B cell (primary cell): Measurements from ENCODE around the gene SLC48A1. TPM values are rescaled to one million over a fixed set of nuclear protein-coding genes. Genes with fewer than 3 reads are reported as not detected.

Source experiments
- ATAC-seq: fragments of 200-7000 bp; cut with Tn5 transposase; one replicate; pipeline ENCODE4 v1.10.0; 2021; ENCODE audit warnings: low read depth, mild to moderate bottlenecking, moderate number of reproducible peaks, moderate library complexity
- CTCF ChIA-PET: fragments of 350-600 bp; sonication (Branson Sonifier 250); formaldehyde crosslinking; loops from one replicate; lab custom pipeline; 2021; ENCODE audit warnings: antibody characterized with exemption, inconsistent platforms; lab: Charles Lee
- POLR2A ChIA-PET: fragments of 350-600 bp; sonication (Branson Sonifier 250); formaldehyde crosslinking; loops from one replicate; lab custom pipeline; 2021; ENCODE audit warnings: antibody characterized with exemption; lab: Charles Lee
- DNase-seq: peaks from one replicate; pipeline ENCODE4 v3.0.0; 2013
- H2AFZ ChIP-seq: 2 replicates; pipeline ENCODE4 v1.6.1; 2012; ENCODE audit warnings: mild to moderate bottlenecking, low read depth, low read length; ENCODE audit not compliant: insufficient read depth, poor library complexity, severe bottlenecking
- H3K27ac ChIP-seq, 2 donors: 1 replicate in 1 of 2; 2 replicates in 1 of 2; pipeline ENCODE4 v1.5.1; 2012 to 2013; ENCODE audit warnings: low read length in 2 of 2, mild to moderate bottlenecking in 2 of 2, moderate library complexity in 1 of 2
- H3K27me3 ChIP-seq, 4 experiments: fragments of 200-600 bp in 1 of 4; sonication (generic) in 1 of 4; replicated peaks in 1 of 4; 1 replicate in 2 of 4; 2 replicates in 2 of 4; pipeline versions ENCODE4 v1.6.1 to v1.7.0; 2013 to 2016; ENCODE audit warnings: low read length in 3 of 4, mild to moderate bottlenecking in 2 of 4, mixed read lengths in 1 of 4, moderate library complexity in 1 of 4; ENCODE audit not compliant: insufficient read depth in 4 of 4, control insufficient read depth in 3 of 4; ENCODE audit errors: control extremely low read depth in 1 of 4
- H3K36me3 ChIP-seq, 2 experiments: replicated peaks in 1 of 2; 1 replicate in 1 of 2; 2 replicates in 1 of 2; pipeline versions ENCODE4 v1.6.1 to v1.7.1; 2013; ENCODE audit warnings: low read length in 1 of 2; ENCODE audit not compliant: insufficient read depth in 2 of 2, control insufficient read depth in 1 of 2; ENCODE audit errors: control extremely low read depth in 1 of 2, extremely low read depth in 1 of 2
- H3K4me1 ChIP-seq, 2 donors: fragments of 200-600 bp in 1 of 2; sonication (generic) in 1 of 2; 1 replicate in 1 of 2; 2 replicates in 1 of 2; pipeline versions ENCODE4 v1.5.1 to v1.6.1; 2013 to 2017; ENCODE audit warnings: low read length in 2 of 2; ENCODE audit not compliant: control insufficient read depth in 2 of 2, insufficient read depth in 2 of 2
- H3K4me2 ChIP-seq: replicated peaks from 2 replicates; pipeline ENCODE3; 2012; ENCODE audit warnings: mild to moderate bottlenecking, low read depth, low read length; ENCODE audit not compliant: poor library complexity, severe bottlenecking
- H3K4me3 ChIP-seq, 5 experiments: fragments of 200-600 bp in 1 of 5; sonication (generic) in 1 of 5; 1 replicate in 3 of 5; 2 replicates in 2 of 5; pipeline versions ENCODE4 v1.5.1 to v1.7.0; 2011 to 2016; ENCODE audit warnings: low read length in 4 of 5, mild to moderate bottlenecking in 4 of 5, low read depth in 2 of 5, control low read depth in 1 of 5, moderate library complexity in 1 of 5; ENCODE audit not compliant: insufficient read depth in 1 of 5; ENCODE audit errors: control extremely low read depth in 1 of 5, extremely low read depth in 1 of 5
- H3K79me2 ChIP-seq: fragments of 200-600 bp; sonication (generic); one replicate; pipeline ENCODE4 v1.6.0; 2016; ENCODE audit warnings: low read length; ENCODE audit not compliant: control insufficient read depth, insufficient read depth
- H3K9ac ChIP-seq: fragments of 200-600 bp; sonication (generic); 2 replicates; pipeline ENCODE4 v1.6.1; 2017; ENCODE audit warnings: mild to moderate bottlenecking, low read length, moderate library complexity
- H3K9me3 ChIP-seq, 3 donors: one replicate each; pipeline versions ENCODE4 v1.6.1 to v1.7.1; 2013; ENCODE audit warnings: low read length in 2 of 3; ENCODE audit not compliant: control insufficient read depth in 2 of 3, insufficient read depth in 1 of 3; ENCODE audit errors: control extremely low read depth in 1 of 3
- H4K20me1 ChIP-seq: 2 replicates; pipeline ENCODE4 v1.6.0; 2012; ENCODE audit warnings: mild to moderate bottlenecking, low read length; ENCODE audit not compliant: insufficient read depth, control insufficient read depth, poor library complexity, severe bottlenecking
- H3K27ac Mint-ChIP-seq: one replicate; pipeline ENCODE4 v1.8.0; 2021; ENCODE audit warnings: mixed read lengths
- H3K27me3 Mint-ChIP-seq: one replicate; pipeline ENCODE4 v1.8.0; 2021; ENCODE audit warnings: mixed read lengths
- H3K4me1 Mint-ChIP-seq: one replicate; pipeline ENCODE4 v1.8.0; 2021; ENCODE audit warnings: mixed read lengths
- H3K4me3 Mint-ChIP-seq: one replicate; pipeline ENCODE4 v1.8.0; 2021; ENCODE audit warnings: mixed read lengths
- H3K9me3 Mint-ChIP-seq: one replicate; pipeline ENCODE4 v1.8.0; 2022; ENCODE audit warnings: mixed read lengths; ENCODE audit not compliant: insufficient read depth
- EZH2 ChIP-seq: IDR thresholded peaks from 2 replicates; pipeline ENCODE4 v1.6.1; 2012; ENCODE audit warnings: borderline replicate concordance, low read depth, mild to moderate bottlenecking, moderate library complexity, low read length; ENCODE audit not compliant: insufficient read depth, poor library complexity, severe bottlenecking
- WGBS: methylation state at CpG from one replicate; pipeline ENCODE4 v1.1.5; 2013; ENCODE audit warnings: missing lambda C conversion rate; ENCODE audit not compliant: insufficient coverage; 5-methylcytosine and 5-hydroxymethylcytosine counted together
- intact Hi-C: fragments of 100-400 bp; cut with micrococcal nuclease; formaldehyde crosslinking; loops from one replicate; pipeline ENCODE4 v1.10.0; 2022
- polyA plus RNA-seq: library from polyadenylated mRNA; depleted of rRNA; stranded (reverse); fragments of >200 nt; gene quantifications from 2 replicates; pipeline ENCODE4 v1.2.3, GENCODE V29; 2012
- total RNA-seq, 2 donors: library from RNA; stranded (reverse); fragments of 120-200 nt in 1 of 2; gene quantifications; 1 replicate in 1 of 2; 2 replicates in 1 of 2; pipeline versions ENCODE4 v1.2.3 to v1.2.4, GENCODE V29; 2013 to 2022
- TF ChIP-seq, protein P1 (sequence below): fragments of 200-600 bp; IDR thresholded peaks from one replicate; pipeline ENCODE4 v1.8.0; 2022; ENCODE audit warnings: antibody characterized with exemption, mild to moderate bottlenecking

Gene SLC48A1
- total and polyA plus RNA-seq, 2 donors (not counting 1 experiment from before 2014, with no cell fraction given): 8.0 to 20.0 TPM

DNA sequence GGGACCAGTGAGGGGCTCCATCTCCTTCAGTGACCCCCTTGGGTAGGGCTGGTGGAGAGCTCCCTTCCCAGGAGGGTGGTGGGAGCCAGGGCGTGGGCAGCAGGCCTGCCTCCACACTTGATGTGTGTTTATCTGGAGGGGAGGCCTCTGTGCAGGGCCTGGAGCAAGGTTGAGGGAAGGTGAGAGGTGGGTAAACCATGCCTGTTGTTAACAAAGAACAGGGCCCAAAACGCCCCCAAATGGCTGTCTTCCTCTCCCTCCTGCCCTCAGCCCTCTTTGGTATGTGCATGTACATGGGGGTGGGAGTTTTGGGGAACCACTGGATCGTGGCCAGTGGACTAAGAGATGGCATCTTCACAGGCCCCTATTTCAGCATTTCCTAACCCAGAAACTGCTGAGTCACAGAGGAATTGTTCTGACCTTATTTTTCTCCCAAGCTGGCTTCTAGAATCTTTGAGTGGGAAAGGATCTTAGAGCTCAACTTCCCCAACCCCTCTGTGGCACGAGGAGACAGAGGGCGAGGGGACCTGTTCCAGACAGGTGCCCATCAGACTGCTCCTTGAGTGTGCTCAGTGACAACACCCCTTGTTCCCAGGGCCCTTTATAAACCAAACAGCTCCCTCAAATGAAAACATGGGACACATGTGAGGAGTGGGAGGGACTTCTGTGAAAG, 3.6 kb downstream of the SLC48A1 start:
- ChIA-PET CTCF (interaction anchor here (1.1 to 20.0 kb wide), 9 partner anchors 8 to 125 kb away, joined by 3 to 584 read pairs (median 94); partner anchors contain the start of genes ENDOU, RAPGEF3 and RPAP3), POLR2A (interaction anchor here (1.1 to 2.0 kb wide), 2 partner anchors 31 to 62 kb away, joined by 3 to 6 read pairs; no protein-coding TSS in a partner anchor)
- no peaks in the 10 kb centered on the region for H3K27me3 Mint-ChIP-seq
- H3K9me3 Mint-ChIP-seq: no peaks in the 10 kb centered on the region
- H3K9ac ChIP-seq: no peak overlapping the region
- no peak overlapping the region for H3K4me2 ChIP-seq
- DNase-seq: no peak
- TF ChIP-seq EZH2: no peak
- TF ChIP-seq, protein P1, sequence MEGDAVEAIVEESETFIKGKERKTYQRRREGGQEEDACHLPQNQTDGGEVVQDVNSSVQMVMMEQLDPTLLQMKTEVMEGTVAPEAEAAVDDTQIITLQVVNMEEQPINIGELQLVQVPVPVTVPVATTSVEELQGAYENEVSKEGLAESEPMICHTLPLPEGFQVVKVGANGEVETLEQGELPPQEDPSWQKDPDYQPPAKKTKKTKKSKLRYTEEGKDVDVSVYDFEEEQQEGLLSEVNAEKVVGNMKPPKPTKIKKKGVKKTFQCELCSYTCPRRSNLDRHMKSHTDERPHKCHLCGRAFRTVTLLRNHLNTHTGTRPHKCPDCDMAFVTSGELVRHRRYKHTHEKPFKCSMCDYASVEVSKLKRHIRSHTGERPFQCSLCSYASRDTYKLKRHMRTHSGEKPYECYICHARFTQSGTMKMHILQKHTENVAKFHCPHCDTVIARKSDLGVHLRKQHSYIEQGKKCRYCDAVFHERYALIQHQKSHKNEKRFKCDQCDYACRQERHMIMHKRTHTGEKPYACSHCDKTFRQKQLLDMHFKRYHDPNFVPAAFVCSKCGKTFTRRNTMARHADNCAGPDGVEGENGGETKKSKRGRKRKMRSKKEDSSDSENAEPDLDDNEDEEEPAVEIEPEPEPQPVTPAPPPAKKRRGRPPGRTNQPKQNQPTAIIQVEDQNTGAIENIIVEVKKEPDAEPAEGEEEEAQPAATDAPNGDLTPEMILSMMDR: no peak
- no peak overlapping the region for H3K4me3 ChIP-seq
- H3K27me3 ChIP-seq: no peaks in the 10 kb centered on the region
- H3K4me1 Mint-ChIP-seq: peaks cover 31% of the 10 kb centered on the region
- H3K4me3 Mint-ChIP-seq: no peak overlapping the region
- H3K36me3 ChIP-seq: no peaks in the 10 kb centered on the region
- H3K79me2 ChIP-seq: peaks cover 28% of the 10 kb centered on the region
- peaks cover 6 to 27% of the 10 kb centered on the region in 2 donors for H3K4me1 ChIP-seq
- 86% methylated on average over 1 of the region's 5 CpGs for WGBS
- no peak overlapping the region for H3K27ac Mint-ChIP-seq
- intact Hi-C loops: no loop called here
- no peak overlapping the region for H3K27ac ChIP-seq
- H4K20me1 ChIP-seq: peaks cover 40% of the 10 kb centered on the region
- H3K9me3 ChIP-seq: no peaks in the 10 kb centered on the region
- ATAC-seq: no peak
- no peak overlapping the region for H2AFZ ChIP-seq

DNA sequence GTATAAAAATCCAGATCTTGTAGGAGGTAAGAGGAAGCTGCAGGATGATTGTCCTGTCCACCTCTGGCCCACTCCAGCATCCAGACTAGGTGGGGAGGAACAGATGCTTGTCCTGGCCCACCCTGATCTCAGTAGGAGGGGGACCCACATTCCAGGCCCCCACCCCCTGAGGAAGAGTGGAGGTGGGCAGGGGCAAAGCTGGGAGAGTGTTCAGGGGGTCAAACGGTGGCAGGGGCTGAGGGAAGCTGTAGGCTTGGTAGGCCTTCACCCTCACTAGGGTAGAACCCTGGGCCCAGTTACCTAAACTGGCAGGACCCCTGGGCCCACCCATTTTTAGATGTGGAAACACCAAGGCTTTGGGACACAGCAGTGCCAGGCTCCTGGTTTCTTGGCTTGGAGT, 4.1 kb downstream of the SLC48A1 start:
- Mint-ChIP-seq H3K4me1 (peaks cover 33% of the 10 kb centered on the region), H3K27me3 (no peaks in the 10 kb centered on the region), H3K9me3 (no peaks in the 10 kb centered on the region), H3K27ac (no peak overlapping the region), H3K4me3 (no peak overlapping the region)
- no peaks in the 10 kb centered on the region for H3K9me3 ChIP-seq
- no peaks in the 10 kb centered on the region for H3K36me3 ChIP-seq
- H3K4me3 ChIP-seq: no peak overlapping the region
- peaks cover 28% of the 10 kb centered on the region for H3K79me2 ChIP-seq
- no peak overlapping the region for H3K4me2 ChIP-seq
- H3K27ac ChIP-seq: no peak overlapping the region
- H4K20me1 ChIP-seq: peaks cover 40% of the 10 kb centered on the region
- intact Hi-C loops: no loop called here
- no peaks in the 10 kb centered on the region for H3K27me3 ChIP-seq
- DNase-seq: no peak
- 63% methylated on average over 1 of the region's 1 CpG for WGBS
- no peak overlapping the region for H2AFZ ChIP-seq
- ChIA-PET POLR2A (no interaction called here), CTCF (interaction anchor here (0.9 to 20.0 kb wide), 11 partner anchors 9 to 125 kb away, joined by 3 to 584 read pairs (median 23); partner anchors contain the start of genes ENDOU, RAPGEF3 and RPAP3)
- peaks cover 6 to 27% of the 10 kb centered on the region in 2 donors for H3K4me1 ChIP-seq
- H3K9ac ChIP-seq: no peak overlapping the region
- ATAC-seq: no peak
- TF ChIP-seq, protein P1: no peak
- no peak for TF ChIP-seq EZH2
